GM13977 (cell line): ENCODE measurements around the gene LSM7.

Source experiments
- DNase-seq: peaks from one replicate; pipeline ENCODE4 v3.0.0; 2012; ENCODE audit warnings: low spot score
- CTCF ChIP-seq: IDR thresholded peaks from 2 replicates; pipeline ENCODE4 v1.5.1; 2012; ENCODE audit warnings: mild to moderate bottlenecking, control low read depth; ENCODE audit not compliant: insufficient read depth; ENCODE audit errors: extremely low read depth, missing control alignments
- in situ Hi-C: fragments of 300-500 bp; cut with MboI; formaldehyde crosslinking; loops from one replicate; pipeline ENCODE4 v1.12.0; 2022; ENCODE audit warnings: low sequenced_read_pairs, low pct_unique_long_range_greater_than_20kb, mixed read lengths, inconsistent platforms; ENCODE audit not compliant: unreplicated experiment

Gene LSM7

DNA sequence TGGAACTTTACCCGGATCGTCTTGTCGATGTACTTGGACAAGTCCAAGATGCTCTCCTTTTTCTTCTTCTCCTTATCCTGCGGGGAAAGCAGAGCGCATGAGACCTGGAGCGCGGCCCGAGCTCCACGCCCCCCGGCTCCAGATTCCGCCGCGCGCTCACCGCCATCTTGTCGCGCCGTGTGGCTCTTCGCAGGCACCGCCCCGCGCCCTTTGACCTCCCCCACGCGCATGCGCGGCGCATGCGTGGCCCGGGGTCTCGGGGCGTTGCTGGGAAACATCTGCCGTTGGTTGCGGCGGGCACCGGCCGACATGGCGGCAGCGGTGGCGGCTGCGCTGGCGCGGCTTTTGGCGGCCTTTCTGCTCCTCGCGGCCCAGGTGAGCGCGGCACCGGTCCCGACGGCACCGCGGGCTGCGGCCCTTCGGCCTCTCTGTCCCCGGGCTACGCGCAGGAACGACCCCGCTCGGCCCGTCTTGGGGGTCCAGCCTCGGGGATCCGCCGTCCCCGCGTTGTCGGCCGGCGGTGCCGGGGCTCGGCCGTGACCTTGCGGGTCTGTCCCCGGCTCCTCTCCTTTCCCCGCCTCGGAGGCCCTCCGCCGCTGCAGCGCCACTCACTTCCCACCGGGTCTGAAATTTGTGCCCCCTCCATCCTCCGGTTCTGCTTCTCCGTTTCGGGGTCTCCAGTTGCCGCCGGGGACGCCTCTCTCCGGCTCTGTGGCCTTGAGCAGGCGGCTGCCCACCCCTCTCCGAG is at the start of gene LSM7, which contains the start of gene SPPL2B:
TSS of gene LSM7 (minus strand) at position 186 of the 748 bp plus-strand sequence. CDS start at position 166, 20 bp downstream.
TSS of gene SPPL2B (plus strand) at position 284 of the 748 bp plus-strand sequence. CDS start at position 310, 26 bp downstream.
- no peak for TF ChIP-seq CTCF
- peak; percentile 99 for DNase-seq
- in situ Hi-C loops: no loop called here

DNA sequence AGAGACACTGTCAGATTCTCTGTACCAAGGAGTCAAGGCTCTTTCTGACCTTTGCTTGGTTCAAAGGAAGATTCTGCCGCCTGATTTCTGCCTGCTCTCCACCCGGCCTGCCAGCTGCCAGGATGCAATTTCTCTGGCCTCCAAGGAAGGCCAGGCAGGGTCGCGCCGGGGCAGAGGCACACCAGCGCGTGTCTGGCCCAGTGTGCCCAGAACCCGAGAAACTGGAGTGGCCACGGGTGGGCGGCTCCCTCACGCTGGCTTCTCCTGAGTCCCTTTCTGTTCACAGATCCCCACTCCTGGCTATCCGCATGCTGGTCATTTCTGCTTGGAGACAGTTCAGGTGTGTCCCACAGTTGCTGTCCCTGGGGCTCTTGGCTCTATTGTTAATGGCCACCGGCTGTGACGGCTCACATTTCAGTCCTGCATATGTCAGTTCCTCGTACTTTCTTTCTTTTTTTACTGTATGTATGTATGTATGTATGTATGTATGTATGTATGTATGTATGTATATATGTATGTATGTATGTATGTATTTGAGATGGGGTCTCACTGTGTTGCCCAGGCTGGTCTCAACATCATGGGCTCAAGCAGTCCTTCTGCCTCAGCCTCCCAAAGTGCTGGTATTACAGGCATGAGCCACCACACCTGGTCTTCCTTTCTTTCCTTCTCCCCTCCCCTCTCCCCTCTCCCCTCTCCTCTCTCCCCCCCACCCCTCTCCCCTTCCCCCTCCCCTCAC is 48.6 kb upstream of the LSM7 start:
- in situ Hi-C loops: no loop called here
- no peak for TF ChIP-seq CTCF
- DNase-seq: no peak

- no peak for DNase-seq
These were observed 47.2 kb upstream of the LSM7 start for GRCh38 chr19:2375353-2376121.

DNA sequence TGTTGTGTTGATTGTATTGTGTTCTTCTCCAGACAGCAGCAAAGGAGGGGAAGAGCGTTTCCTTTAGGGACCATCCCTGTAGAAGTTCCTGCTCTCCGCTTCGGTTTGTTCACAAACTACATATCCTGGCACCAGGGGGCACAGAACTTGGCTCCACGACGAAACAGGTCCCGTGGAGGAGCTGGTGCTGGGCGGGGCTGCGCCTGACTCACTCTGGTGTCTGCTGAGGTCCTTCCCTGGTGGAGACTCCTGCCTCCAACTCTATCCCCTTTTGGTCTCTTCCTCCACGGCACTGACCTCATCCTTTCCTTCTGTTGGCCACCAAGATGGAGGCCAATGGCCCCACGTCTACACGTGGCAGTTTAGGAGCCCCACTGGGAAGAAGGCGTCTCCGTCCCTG is 46.4 kb upstream of the LSM7 start:
- DNase-seq: no peak
- in situ Hi-C loops: no loop called here
- no peak for TF ChIP-seq CTCF

More at GRCh38 chr19:2375353-2376121, 47.2 kb upstream of the LSM7 start:
- in situ Hi-C loops: no loop called here
- TF ChIP-seq CTCF: no peak

DNA sequence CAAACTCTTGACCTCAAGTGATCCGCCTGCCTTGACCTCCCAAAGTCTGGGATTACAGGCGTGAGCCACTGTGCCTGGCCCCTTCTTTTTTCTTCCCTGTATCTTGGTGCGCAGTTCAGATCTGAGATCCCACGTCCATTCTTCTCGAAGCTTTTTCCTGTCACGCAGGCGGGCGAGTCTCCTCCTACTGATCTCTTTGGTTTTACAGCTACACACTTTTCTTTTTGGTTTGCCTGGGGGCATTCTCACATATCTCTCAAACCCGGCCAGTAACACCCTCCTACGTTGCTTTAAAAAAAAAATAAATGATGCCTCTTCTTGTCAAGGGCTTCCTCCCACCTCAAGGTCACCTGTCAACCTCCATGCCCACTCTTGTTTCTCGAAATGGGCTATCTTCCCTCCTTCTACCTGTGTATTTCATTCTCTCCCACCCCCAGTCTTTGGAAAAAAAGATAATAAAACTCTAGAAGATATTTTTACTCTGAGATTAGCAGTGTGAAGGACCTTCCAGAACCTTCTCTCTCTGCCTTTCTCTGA is 43.8 kb upstream of the LSM7 start:
- in situ Hi-C loops: no loop called here
- no peak for TF ChIP-seq CTCF
- DNase-seq: no peak

DNA sequence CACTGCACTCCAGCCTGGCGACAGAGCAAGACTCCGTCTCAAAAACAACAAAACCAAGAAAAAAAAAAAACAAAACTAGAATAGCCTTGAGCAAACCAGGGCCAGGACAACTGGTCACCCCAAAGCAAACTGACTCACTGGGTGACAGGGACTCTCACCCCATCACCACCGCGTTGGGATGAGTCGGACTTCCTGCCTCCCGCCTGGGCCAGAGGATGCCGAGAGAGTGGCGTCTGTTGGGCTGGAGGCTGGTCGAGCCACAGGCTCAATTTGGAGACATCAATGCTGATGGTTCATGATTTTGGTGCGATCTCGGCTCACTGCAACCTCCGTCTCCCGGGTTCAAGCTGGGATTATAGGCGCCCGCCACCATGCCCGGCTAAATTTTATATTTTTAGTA is 43.3 kb upstream of the LSM7 start:
- DNase-seq: no peak
- TF ChIP-seq CTCF: no peak
- in situ Hi-C loops: no loop called here
